ENCODE results near the gene WFDC2.

- no peak for TF ChIP-seq ZNF830 (tag by site-specific recombination; IDR thresholded peaks at IDR 0.05; ENCODE audit: low read depth)
- TF ChIP-seq CTCF (tag by site-specific recombination; IDR thresholded peaks at IDR 0.05) = no peak
- no peak for TF ChIP-seq ZSCAN23 (tag by site-specific recombination; IDR thresholded peaks at IDR 0.05)
- TF ChIP-seq ZBTB20 (tag by site-specific recombination; IDR thresholded peaks at IDR 0.05) = no peak
- TF ChIP-seq ATF2 (tag by site-specific recombination; IDR thresholded peaks at IDR 0.05; ENCODE audit: low read depth) = no peak
- TF ChIP-seq ZNF549 (tag by site-specific recombination; IDR thresholded peaks at IDR 0.05) = no peak
- TF ChIP-seq ZNF19 (tag by site-specific recombination; IDR thresholded peaks at IDR 0.05; ENCODE audit: low read depth) = no peak
- no peak for TF ChIP-seq ZBTB49 (tag by site-specific recombination; IDR thresholded peaks at IDR 0.05; ENCODE audit: low read depth)
- TF ChIP-seq KLF16 (tag by site-specific recombination; IDR thresholded peaks at IDR 0.05) = no peak
- TF ChIP-seq SCRT1 (tag by site-specific recombination; IDR thresholded peaks at IDR 0.05; ENCODE audit: borderline replicate concordance) = no peak
- no peak for TF ChIP-seq ZNF626 (tag by site-specific recombination; IDR thresholded peaks at IDR 0.05)
- TF ChIP-seq ZBTB1 (tag by site-specific recombination; IDR thresholded peaks at IDR 0.05) = no peak
Measured at GRCh38 chr20:45463709-45464108, 5.8 kb upstream of the WFDC2 start.
